ENCODE data around the gene LRRC8C.

The LRRC8C gene

GRCh38 chr1:89605692-89606091 is 27.2 kb upstream of the LRRC8C start:
- H2AFZ ChIP-seq (ENCODE audit: low read depth, low read length): no peak overlapping the region
- no peak for ATAC-seq (ENCODE audit: insufficient read depth, low read depth)
- no peaks in the 10 kb centered on the region for H4K20me1 ChIP-seq (ENCODE audit: insufficient read depth, low read length)
- H3K27me3 ChIP-seq (ENCODE audit: insufficient read depth, low read length, poor library complexity): no peaks in the 10 kb centered on the region
- no peaks in the 10 kb centered on the region for H3K36me3 ChIP-seq (ENCODE audit: insufficient read depth, low read length)
- H3K9me3 ChIP-seq (ENCODE audit: insufficient read depth, low read length, severe bottlenecking): no peaks in the 10 kb centered on the region
- peaks cover 9% of the 10 kb centered on the region for H3K4me1 ChIP-seq (ENCODE audit: insufficient read depth, low read length)
- no peaks in the 10 kb centered on the region for H3K79me2 ChIP-seq (ENCODE audit: insufficient read depth, low read length)
- no peak overlapping the region for H3K9ac ChIP-seq (ENCODE audit: low read depth, low read length)
- no peak overlapping the region for H3K4me3 ChIP-seq (ENCODE audit: low read depth in 1 of 2, low read length in 2 of 2)
- H3K27ac ChIP-seq (ENCODE audit: low read length): no peak overlapping the region
- H3K4me2 ChIP-seq (ENCODE audit: insufficient read depth, low read length): no peak overlapping the region
- no peak for DNase-seq
- TF ChIP-seq CTCF (IDR thresholded peaks at IDR 0.05; ENCODE audit: borderline replicate concordance, extremely low read depth, low read length, poor library complexity, severe bottlenecking): no peak
- no peak for TF ChIP-seq EZH2 (IDR thresholded peaks at IDR 0.05; ENCODE audit: borderline replicate concordance, low read depth, low read length, severe bottlenecking)

GRCh38 chr1:89606227-89606980 is 26.5 kb upstream of the LRRC8C start:
- TF ChIP-seq EZH2 (IDR thresholded peaks at IDR 0.05; ENCODE audit: borderline replicate concordance, low read depth, low read length, severe bottlenecking): no peak
- TF ChIP-seq CTCF (IDR thresholded peaks at IDR 0.05; ENCODE audit: borderline replicate concordance, extremely low read depth, low read length, poor library complexity, severe bottlenecking): no peak
- peaks cover 16% of the 10 kb centered on the region for H3K4me1 ChIP-seq (ENCODE audit: insufficient read depth, low read length)
- H3K27me3 ChIP-seq (ENCODE audit: insufficient read depth, low read length, poor library complexity): no peaks in the 10 kb centered on the region
- H3K9ac ChIP-seq (ENCODE audit: low read depth, low read length): no peak overlapping the region
- no peaks in the 10 kb centered on the region for H4K20me1 ChIP-seq (ENCODE audit: insufficient read depth, low read length)
- no peak overlapping the region for H3K27ac ChIP-seq (ENCODE audit: low read length)
- no peaks in the 10 kb centered on the region for H3K79me2 ChIP-seq (ENCODE audit: insufficient read depth, low read length)
- H3K4me2 ChIP-seq (ENCODE audit: insufficient read depth, low read length): no peak overlapping the region
- no peak overlapping the region for H3K4me3 ChIP-seq (ENCODE audit: low read depth in 1 of 2, low read length in 2 of 2)
- ATAC-seq (ENCODE audit: insufficient read depth, low read depth) (no peak), DNase-seq (no peak)
- no peaks in the 10 kb centered on the region for H3K36me3 ChIP-seq (ENCODE audit: insufficient read depth, low read length)
- no peak overlapping the region for H2AFZ ChIP-seq (ENCODE audit: low read depth, low read length)
- no peaks in the 10 kb centered on the region for H3K9me3 ChIP-seq (ENCODE audit: insufficient read depth, low read length, severe bottlenecking)

- peaks cover 20% of the 10 kb centered on the region for H3K4me1 ChIP-seq (ENCODE audit: insufficient read depth, low read length)
- H3K9ac ChIP-seq (ENCODE audit: low read depth, low read length): no peak overlapping the region
- no peak overlapping the region for H2AFZ ChIP-seq (ENCODE audit: low read depth, low read length)
- no peaks in the 10 kb centered on the region for H4K20me1 ChIP-seq (ENCODE audit: insufficient read depth, low read length)
- H3K79me2 ChIP-seq (ENCODE audit: insufficient read depth, low read length): no peaks in the 10 kb centered on the region
- no peaks in the 10 kb centered on the region for H3K9me3 ChIP-seq (ENCODE audit: insufficient read depth, low read length, severe bottlenecking)
- ATAC-seq (ENCODE audit: insufficient read depth, low read depth): no peak
- no peaks in the 10 kb centered on the region for H3K36me3 ChIP-seq (ENCODE audit: insufficient read depth, low read length)
- no peak overlapping the region for H3K4me2 ChIP-seq (ENCODE audit: insufficient read depth, low read length)
- no peak overlapping the region for H3K27ac ChIP-seq (ENCODE audit: low read length)
- TF ChIP-seq CTCF (IDR thresholded peaks at IDR 0.05; ENCODE audit: borderline replicate concordance, extremely low read depth, low read length, poor library complexity, severe bottlenecking) (no peak), EZH2 (IDR thresholded peaks at IDR 0.05; ENCODE audit: borderline replicate concordance, low read depth, low read length, severe bottlenecking) (no peak)
- DNase-seq: no peak
- no peak overlapping the region for H3K4me3 ChIP-seq (ENCODE audit: low read depth in 1 of 2, low read length in 2 of 2)
- H3K27me3 ChIP-seq (ENCODE audit: insufficient read depth, low read length, poor library complexity): no peaks in the 10 kb centered on the region
These were observed 25.8 kb upstream of the LRRC8C start for GRCh38 chr1:89607156-89607555.
